ENCODE results near the gene UBL7.

The UBL7 gene

DNA sequence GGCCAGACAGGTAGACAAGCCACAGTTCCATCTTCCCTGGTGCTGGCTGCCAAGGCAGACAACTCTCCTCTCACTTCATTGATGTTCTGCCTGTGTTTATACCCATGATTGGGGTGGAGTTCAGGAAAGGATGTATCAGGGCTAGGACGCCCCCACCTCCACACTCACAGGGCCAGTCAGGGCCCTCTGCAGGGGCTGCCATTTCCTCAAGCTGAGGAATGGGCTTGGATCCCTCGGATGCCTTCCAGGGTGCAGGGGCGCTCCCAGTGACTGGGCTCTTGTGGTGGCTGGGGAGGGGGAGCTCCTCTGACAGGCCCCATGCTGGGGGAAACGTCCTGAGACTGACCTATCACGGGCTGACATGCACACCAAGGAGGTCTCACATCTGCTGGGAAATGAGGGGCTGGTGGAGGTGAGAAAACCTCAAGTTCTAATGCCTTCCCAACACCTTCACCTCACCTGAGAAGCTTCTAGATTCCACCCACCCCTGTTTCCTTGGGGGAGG, 58.6 kb downstream of the UBL7 start:
- Histone ChIP-seq H3K4me1 (ENCODE audit: low read length) (peaks cover 98% of the 10 kb centered on the region), H3K79me2 (ENCODE audit: low read length) (peaks cover 31% of the 10 kb centered on the region), H3K4me2 (ENCODE audit: low read length) (peak overlapping the region; percentile 76), H4K20me1 (ENCODE audit: insufficient read depth, low read length) (0 out of 2 replicates have a peak, but pooled peaks cover 1% of the 10 kb centered on the region), H3K36me3 (replicated peaks; ENCODE audit: low read depth, low read length) (peaks cover 32% of the 10 kb centered on the region), H2AFZ (ENCODE audit: low read depth, low read length) (no peak overlapping the region), H3K27ac (ENCODE audit: low read length) (peak overlapping the region; percentile 95), H3K4me3 (ENCODE audit: low read length) (0 out of 2 replicates have a peak overlapping the region, but pooled peaks have one; percentile 1), H3K27me3 (ENCODE audit: low read depth, low read length) (no peaks in the 10 kb centered on the region), H3K9ac (ENCODE audit: low read length) (peak overlapping the region; percentile 79), H3K9me3 (ENCODE audit: insufficient read depth, low read length) (no peaks in the 10 kb centered on the region)
- TF ChIP-seq EZH2phosphoT487 (IDR thresholded peaks at IDR 0.05; ENCODE audit: low read depth) (no peak), CTCF (IDR thresholded peaks at IDR 0.05; ENCODE audit: low read depth, low read length) (no peak)

GRCh38 chr15:74400915-74401757, 59.8 kb downstream of the UBL7 start:
- Histone ChIP-seq H3K4me1 (ENCODE audit: low read length) (peaks cover 99% of the 10 kb centered on the region), H3K27me3 (ENCODE audit: low read depth, low read length) (no peaks in the 10 kb centered on the region), H3K27ac (ENCODE audit: low read length) (peak overlapping the region; percentile 95), H3K9ac (ENCODE audit: low read length) (peak overlapping the region; percentile 79), H3K9me3 (ENCODE audit: insufficient read depth, low read length) (no peaks in the 10 kb centered on the region), H4K20me1 (ENCODE audit: insufficient read depth, low read length) (no peaks in the 10 kb centered on the region), H3K4me2 (ENCODE audit: low read length) (peak overlapping the region; percentile 76), H3K79me2 (ENCODE audit: low read length) (peaks cover 31% of the 10 kb centered on the region), H3K4me3 (ENCODE audit: low read length) (peak overlapping the region; percentile 37; the same call in 1 of the 2 replicates), H3K36me3 (replicated peaks; ENCODE audit: low read depth, low read length) (peaks cover 23% of the 10 kb centered on the region), H2AFZ (ENCODE audit: low read depth, low read length) (no peak overlapping the region)
- no peak for TF ChIP-seq CTCF (IDR thresholded peaks at IDR 0.05; ENCODE audit: low read depth, low read length)
- TF ChIP-seq EZH2phosphoT487 (IDR thresholded peaks at IDR 0.05; ENCODE audit: low read depth) = no peak

DNA sequence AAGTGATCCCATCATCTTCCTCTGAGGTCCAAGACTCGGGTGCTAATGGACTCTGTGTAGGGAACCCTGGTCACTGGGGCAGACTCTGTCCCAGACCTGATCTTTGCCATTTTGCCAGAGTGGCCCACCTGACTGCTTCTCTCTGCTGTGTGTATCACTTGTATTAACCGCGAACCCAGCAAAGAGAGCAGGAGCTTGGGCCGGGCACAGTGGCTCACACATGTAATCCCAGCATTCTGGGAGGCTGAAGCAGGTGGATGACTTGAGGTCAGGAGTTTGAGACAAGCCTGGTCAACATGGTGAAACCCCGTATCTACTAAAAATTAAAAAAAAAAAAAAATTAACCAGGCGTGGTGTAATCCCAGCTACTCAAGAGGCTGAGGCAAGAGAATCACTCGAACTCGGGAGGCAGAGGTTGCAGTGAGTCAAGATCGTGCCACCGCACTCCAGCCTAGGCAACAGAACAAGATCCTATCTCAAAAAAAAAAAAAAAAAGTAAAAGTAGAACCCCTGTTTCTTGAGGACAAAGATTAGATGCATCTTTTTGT, 60.6 kb downstream of the UBL7 start:
- Histone ChIP-seq H3K27ac (ENCODE audit: low read length) (peak overlapping the region; percentile 95), H4K20me1 (ENCODE audit: insufficient read depth, low read length) (no peaks in the 10 kb centered on the region), H3K9me3 (ENCODE audit: insufficient read depth, low read length) (no peaks in the 10 kb centered on the region), H3K27me3 (ENCODE audit: low read depth, low read length) (no peaks in the 10 kb centered on the region), H3K9ac (ENCODE audit: low read length) (peak overlapping the region; percentile 79), H2AFZ (ENCODE audit: low read depth, low read length) (no peak overlapping the region), H3K4me3 (ENCODE audit: low read length) (peak overlapping the region; percentile 37), H3K4me1 (ENCODE audit: low read length) (peaks cover 99% of the 10 kb centered on the region), H3K4me2 (ENCODE audit: low read length) (peak overlapping the region; percentile 76), H3K36me3 (replicated peaks; ENCODE audit: low read depth, low read length) (peaks cover 15% of the 10 kb centered on the region), H3K79me2 (ENCODE audit: low read length) (peaks cover 35% of the 10 kb centered on the region)
- TF ChIP-seq EZH2phosphoT487 (IDR thresholded peaks at IDR 0.05; ENCODE audit: low read depth) (no peak), CTCF (IDR thresholded peaks at IDR 0.05; ENCODE audit: low read depth, low read length) (no peak)
